Tibial nerve (tissue), 4 donors: ENCODE results near the gene CLIP1. TPM values are rescaled to one million over a fixed set of nuclear protein-coding genes. Genes with fewer than 3 reads are reported as not detected.

Experiments used
- DNase-seq, 2 donors: peaks; one replicate each; pipeline ENCODE4 v3.0.0-alpha.2; 2019; ENCODE audit warnings: low spot score in 2 of 2
- H3K27ac ChIP-seq, 4 donors: fragments of 200-600 bp; sonication (generic) in 3 of 4; one replicate each; pipeline ENCODE4 v1.5.1; 2017 to 2019; ENCODE audit warnings: mild to moderate bottlenecking in 1 of 4
- H3K27me3 ChIP-seq, 2 donors: fragments of 200-600 bp; sonication (generic) in 1 of 2; one replicate each; pipeline versions ENCODE4 v1.5.1 to v1.6.0; 2017 to 2019
- H3K36me3 ChIP-seq, 3 donors: fragments of 200-600 bp; sonication (generic); one replicate each; pipeline ENCODE4 v1.5.1; 2018 to 2019
- H3K4me1 ChIP-seq, 4 donors: fragments of 200-600 bp; sonication (generic) in 3 of 4; one replicate each; pipeline ENCODE4 v1.5.1; 2017 to 2019
- H3K4me3 ChIP-seq, 4 donors: fragments of 200-600 bp; sonication (generic) in 3 of 4; one replicate each; pipeline ENCODE4 v1.5.1; 2017 to 2019; ENCODE audit warnings: mild to moderate bottlenecking in 1 of 4, moderate library complexity in 1 of 4
- H3K9me3 ChIP-seq, 4 donors: fragments of 200-600 bp; sonication (generic) in 3 of 4; one replicate each; pipeline ENCODE4 v1.5.1; 2017 to 2019
- CTCF ChIP-seq, 5 experiments: fragments of 200-600 bp in 3 of 5; fragments of 450-650 bp in 2 of 5; sonication (generic) in 3 of 5; IDR thresholded peaks; one replicate each; pipeline ENCODE4 v1.5.1; 2016 to 2019; ENCODE audit warnings: antibody characterized with exemption in 5 of 5, mild to moderate bottlenecking in 3 of 5, moderate library complexity in 2 of 5
- EP300 ChIP-seq, 2 donors: sonication (generic); formaldehyde crosslinking; IDR thresholded peaks; one replicate each; pipeline ENCODE4 v1.6.1; 2017; ENCODE audit warnings: antibody characterized with exemption in 2 of 2, mild to moderate bottlenecking in 1 of 2
- POLR2A ChIP-seq, 2 donors: fragments of 450-650 bp; IDR thresholded peaks; one replicate each; pipeline ENCODE4 v1.6.1; 2017; ENCODE audit warnings: antibody characterized with exemption in 2 of 2, mild to moderate bottlenecking in 2 of 2, moderate library complexity in 2 of 2
- WGBS, 2 donors: methylation state at CpG; one replicate each; pipeline ENCODE4 v1.1.5; 2018; 5-methylcytosine and 5-hydroxymethylcytosine counted together
- total RNA-seq, 4 donors: library from RNA; depleted of rRNA; stranded (reverse); fragments of >200 nt; gene quantifications; one replicate each; pipeline ENCODE4 v1.1.0, GENCODE V29; 2016

Gene CLIP1
- total RNA-seq, 4 donors from 2014 or later, result 89.2 to 105 (median 90.9) TPM

- H3K27me3 ChIP-seq, result no peaks in the 10 kb centered on the region
- H3K9me3 ChIP-seq, result no peaks in the 10 kb centered on the region
- DNase-seq, result no peak
- H3K27ac ChIP-seq, result no peak overlapping the region
- H3K4me3 ChIP-seq, result no peak overlapping the region
- 89 to 95% methylated on average over 10 of the region's 10 CpGs for WGBS, 2 donors
- no peaks in the 10 kb centered on the region for H3K4me1 ChIP-seq
- H3K36me3 ChIP-seq, result peaks cover 2 to 80% (median 29%) of the 10 kb centered on the region in 3 donors
- TF ChIP-seq POLR2A (IDR thresholded peaks at IDR 0.05), result no peak
- TF ChIP-seq EP300 (IDR thresholded peaks at IDR 0.05), result no peak
- no peak for TF ChIP-seq CTCF (IDR thresholded peaks at IDR 0.05)
Measured at GRCh38 chr12:122232691-122233090, 189.8 kb downstream of the CLIP1 start.

GRCh38 chr12:122230798-122231197 is 191.7 kb downstream of the CLIP1 start:
- 75 to 77% methylated on average over 6 of the region's 6 CpGs for WGBS, 2 donors

DNA sequence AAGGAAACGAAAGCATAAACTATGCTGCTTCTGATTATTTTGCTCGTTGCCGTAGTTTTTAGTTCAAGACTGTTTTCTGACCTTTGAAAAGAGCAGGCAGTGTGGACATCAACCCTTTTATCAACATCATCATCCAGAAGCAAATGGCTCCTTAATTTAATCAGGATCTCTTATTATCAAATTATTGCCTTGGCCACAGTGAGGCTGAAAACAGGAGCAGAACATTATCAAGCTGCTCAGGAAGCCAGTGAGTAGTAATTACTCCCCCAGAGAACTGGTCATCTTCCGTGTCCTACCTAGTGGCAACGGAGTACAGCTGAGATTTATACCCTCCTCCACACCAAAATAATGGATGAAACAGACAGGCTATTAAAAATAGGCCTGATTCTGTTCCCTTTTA is 194.4 kb downstream of the CLIP1 start:
- Histone ChIP-seq H3K4me3 (no peak overlapping the region), H3K27me3 (no peaks in the 10 kb centered on the region), H3K27ac (no peak overlapping the region), H3K36me3 (peaks cover 2 to 44% (median 10%) of the 10 kb centered on the region in 3 donors), H3K9me3 (no peaks in the 10 kb centered on the region), H3K4me1 (peaks cover 0 to 32% (median 21%) of the 10 kb centered on the region in 4 donors)
- no peak for DNase-seq
- TF ChIP-seq CTCF (IDR thresholded peaks at IDR 0.05) (no peak), POLR2A (IDR thresholded peaks at IDR 0.05) (no peak), EP300 (IDR thresholded peaks at IDR 0.05) (no peak)
- WGBS, 2 donors, result 90 to 95% methylated on average over 5 of the region's 5 CpGs

More at GRCh38 chr12:122230798-122231197, 191.7 kb downstream of the CLIP1 start:
- Histone ChIP-seq H3K4me1 (peaks cover 0 to 9% (median 8%) of the 10 kb centered on the region in 4 donors), H3K27me3 (no peaks in the 10 kb centered on the region), H3K9me3 (no peaks in the 10 kb centered on the region), H3K27ac (no peak overlapping the region), H3K4me3 (no peak overlapping the region), H3K36me3 (peaks cover 2 to 63% (median 29%) of the 10 kb centered on the region in 3 donors)
- DNase-seq, result no peak
- TF ChIP-seq EP300 (IDR thresholded peaks at IDR 0.05) (no peak), POLR2A (IDR thresholded peaks at IDR 0.05) (no peak), CTCF (IDR thresholded peaks at IDR 0.05) (no peak)

- Histone ChIP-seq H3K4me1 (peaks cover 0 to 35% (median 21%) of the 10 kb centered on the region in 4 donors), H3K36me3 (peaks cover 2 to 44% (median 10%) of the 10 kb centered on the region in 3 donors), H3K27me3 (no peaks in the 10 kb centered on the region), H3K27ac (no peak overlapping the region), H3K9me3 (no peaks in the 10 kb centered on the region), H3K4me3 (no peak overlapping the region)
- TF ChIP-seq EP300 (IDR thresholded peaks at IDR 0.05), result no peak
- no peak for TF ChIP-seq CTCF (IDR thresholded peaks at IDR 0.05)
- no peak for TF ChIP-seq POLR2A (IDR thresholded peaks at IDR 0.05)
- 82 to 89% methylated on average over 17 of the region's 17 CpGs for WGBS, 2 donors
- DNase-seq, result no peak
Measured at GRCh38 chr12:122227341-122227740, 195.1 kb downstream of the CLIP1 start.

GRCh38 chr12:122226366-122227125 is 195.9 kb downstream of the CLIP1 start:
- DNase-seq, result no peak
- WGBS, 2 donors, result 5 to 7% methylated on average over 40 to 46 of the region's 55 CpGs

More at GRCh38 chr12:122226366-122227125, 195.9 kb downstream of the CLIP1 start:
- Histone ChIP-seq H3K36me3 (peaks cover 2 to 44% (median 10%) of the 10 kb centered on the region in 3 donors), H3K4me3 (peak overlapping the region; percentile 28 to 94 (median 47)), H3K9me3 (no peaks in the 10 kb centered on the region), H3K4me1 (peaks cover 0 to 35% (median 21%) of the 10 kb centered on the region in 4 donors), H3K27me3 (no peaks in the 10 kb centered on the region), H3K27ac (peak overlapping the region in 1 of 4 donors; percentile 99)
- TF ChIP-seq EP300 (IDR thresholded peaks at IDR 0.05) (no peak), CTCF (IDR thresholded peaks at IDR 0.05) (no peak), POLR2A (IDR thresholded peaks at IDR 0.05) (no peak)
